Mesendoderm (in vitro differentiated cells): ENCODE data around the gene PKHD1.
"Not testable (repeated sequence)": the region's sequence is repeated elsewhere in the genome, so short reads cannot be mapped to it uniquely, and the experiment has no call there.

Source experiments
- DNase-seq: peaks from one replicate; pipeline ENCODE4 v3.0.0; 2013
- H2AK5ac ChIP-seq: 2 replicates; pipeline ENCODE4 v1.6.1; 2013; ENCODE audit warnings: low read length, inconsistent platforms
- H2BK120ac ChIP-seq: 2 replicates; pipeline ENCODE4 v1.6.1; 2013; ENCODE audit warnings: low read depth, mild to moderate bottlenecking, low read length, moderate library complexity, mixed read lengths
- H2BK15ac ChIP-seq: replicated peaks from 2 replicates; pipeline ENCODE4 v1.6.1; 2013; ENCODE audit warnings: low read depth, mild to moderate bottlenecking, moderate library complexity
- H2BK5ac ChIP-seq: 2 replicates; pipeline ENCODE4 v1.6.1; 2013; ENCODE audit warnings: low read length, inconsistent platforms
- H3K18ac ChIP-seq: 2 replicates; pipeline ENCODE4 v1.6.1; 2013; ENCODE audit warnings: mild to moderate bottlenecking, low read length, mixed read lengths
- H3K23ac ChIP-seq: one replicate; pipeline ENCODE4 v1.6.1; 2013; ENCODE audit warnings: low read length
- H3K27ac ChIP-seq: 2 replicates; pipeline ENCODE4 v1.5.1; 2013; ENCODE audit warnings: low read depth, mild to moderate bottlenecking, inconsistent platforms, low read length, moderate library complexity
- H3K27me3 ChIP-seq: 2 replicates; pipeline ENCODE4 v1.6.1; 2013; ENCODE audit warnings: low read length, control low read depth, mild to moderate bottlenecking, inconsistent platforms; ENCODE audit not compliant: insufficient read depth, poor library complexity
- H3K36me3 ChIP-seq: 2 replicates; pipeline ENCODE4 v1.6.1; 2013; ENCODE audit warnings: low read length, inconsistent platforms; ENCODE audit not compliant: control insufficient read depth, insufficient read depth
- H3K4ac ChIP-seq: one replicate; pipeline ENCODE4 v1.6.1; 2013; ENCODE audit warnings: low read depth, mild to moderate bottlenecking, low read length, moderate library complexity
- H3K4me1 ChIP-seq: 2 replicates; pipeline ENCODE4 v1.6.1; 2013; ENCODE audit warnings: low read depth, low read length, inconsistent platforms; ENCODE audit not compliant: control insufficient read depth
- H3K4me2 ChIP-seq: 2 replicates; pipeline ENCODE4 v1.6.1; 2013; ENCODE audit warnings: low read length
- H3K4me3 ChIP-seq: 2 replicates; pipeline ENCODE4 v1.5.1; 2013; ENCODE audit warnings: mild to moderate bottlenecking, low read length
- H3K56ac ChIP-seq: one replicate; pipeline ENCODE4 v1.6.1; 2013; ENCODE audit warnings: low read length
- H3K79me1 ChIP-seq: 2 replicates; pipeline ENCODE4 v1.6.1; 2013; ENCODE audit warnings: low read length, inconsistent platforms
- H3K79me2 ChIP-seq: 2 replicates; pipeline ENCODE4 v1.6.1; 2013; ENCODE audit warnings: mild to moderate bottlenecking, low read length; ENCODE audit not compliant: control insufficient read depth, insufficient read depth
- H3K9ac ChIP-seq: 2 replicates; pipeline ENCODE4 v1.6.1; 2013; ENCODE audit warnings: low read length, inconsistent platforms
- H4K5ac ChIP-seq: one replicate; pipeline ENCODE4 v1.6.1; 2013; ENCODE audit warnings: low read length
- H4K8ac ChIP-seq: one replicate; pipeline ENCODE4 v1.6.1; 2013; ENCODE audit warnings: low read depth, mild to moderate bottlenecking, control low read depth, low read length, moderate library complexity
- WGBS: extraction: QIAGEN DNeasy Blood & Tissue Kit; methylation state at CpG from one replicate; pipeline ENCODE4 v1.1.7; 2013; ENCODE audit warnings: low lambda C conversion rate, missing lambda C conversion rate; ENCODE audit not compliant: insufficient coverage; ENCODE audit errors: extremely low coverage; 5-methylcytosine and 5-hydroxymethylcytosine counted together

PKHD1 gene

GRCh38 chr6:51951924-51952323 lies 135.5 kb downstream of the PKHD1 start:
- Histone ChIP-seq H2AK5ac (no peak overlapping the region), H2BK120ac (no peak overlapping the region), H3K79me1 (no peaks in the 10 kb centered on the region), H3K27ac (no peak overlapping the region), H3K23ac (no peak overlapping the region), H4K5ac (no peak overlapping the region), H3K4me1 (no peaks in the 10 kb centered on the region), H3K79me2 (no peaks in the 10 kb centered on the region), H3K4me3 (no peak overlapping the region), H3K18ac (no peak overlapping the region), H3K4me2 (no peak overlapping the region), H3K9ac (no peak overlapping the region), H4K8ac (no peak overlapping the region), H2BK15ac (no peak overlapping the region), H3K36me3 (no peaks in the 10 kb centered on the region), H3K27me3 (no peaks in the 10 kb centered on the region), H3K4ac (no peak overlapping the region), H2BK5ac (no peak overlapping the region), H3K56ac (no peak overlapping the region)
- DNase-seq = no peak

- no peak overlapping the region for H3K18ac ChIP-seq
- no peak for DNase-seq
- H3K4me3 ChIP-seq = no peak overlapping the region
- H3K56ac ChIP-seq = no peak overlapping the region
- H2BK15ac ChIP-seq = no peak overlapping the region
- H3K27ac ChIP-seq = no peak overlapping the region
- no peak overlapping the region for H3K9ac ChIP-seq
- H2BK120ac ChIP-seq = no peak overlapping the region
- no peak overlapping the region for H4K8ac ChIP-seq
- H4K5ac ChIP-seq = peak overlapping the region; percentile 47
- no peak overlapping the region for H2BK5ac ChIP-seq
- no CpG with 5 or more reads among the region's 5 CpGs for WGBS
- H3K23ac ChIP-seq = no peak overlapping the region
- H3K4ac ChIP-seq = no peak overlapping the region
- no peak overlapping the region for H2AK5ac ChIP-seq
- no peaks in the 10 kb centered on the region for H3K79me1 ChIP-seq
- H3K36me3 ChIP-seq = no peaks in the 10 kb centered on the region
- no peaks in the 10 kb centered on the region for H3K79me2 ChIP-seq
- H3K4me2 ChIP-seq = no peak overlapping the region
- H3K4me1 ChIP-seq = no peaks in the 10 kb centered on the region
- H3K27me3 ChIP-seq = no peaks in the 10 kb centered on the region
Measured at GRCh38 chr6:51949526-51949925, 137.9 kb downstream of the PKHD1 start.

- not testable (repeated sequence) for H3K18ac ChIP-seq, H3K79me2 ChIP-seq, H3K4me1 ChIP-seq, H2BK5ac ChIP-seq, H3K27ac ChIP-seq, H4K8ac ChIP-seq, H3K56ac ChIP-seq, H3K23ac ChIP-seq, H3K9ac ChIP-seq, H3K79me1 ChIP-seq, H4K5ac ChIP-seq, H3K4ac ChIP-seq, H3K27me3 ChIP-seq, H3K36me3 ChIP-seq, H3K4me3 ChIP-seq, H2BK15ac ChIP-seq, H3K4me2 ChIP-seq, H2AK5ac ChIP-seq, H2BK120ac ChIP-seq
- WGBS = no CpG with 5 or more reads among the region's 2 CpGs
- DNase-seq = peak; percentile 75
Measured at GRCh38 chr6:51939695-51940094, 147.7 kb downstream of the PKHD1 start.

GRCh38 chr6:51936531-51937290 lies 150.7 kb downstream of the PKHD1 start:
- H3K79me2 ChIP-seq = no peaks in the 10 kb centered on the region
- H3K4me3 ChIP-seq = no peak overlapping the region

GRCh38 chr6:51934098-51934497 lies 153.3 kb downstream of the PKHD1 start:
- no peak overlapping the region for H3K4me3 ChIP-seq
- DNase-seq = peak; percentile 86
- H3K79me2 ChIP-seq = no peaks in the 10 kb centered on the region
- H2BK15ac ChIP-seq = no peak overlapping the region
- H3K4me1 ChIP-seq = peaks cover 3% of the 10 kb centered on the region
- no peak overlapping the region for H3K18ac ChIP-seq
- no peak overlapping the region for H2BK120ac ChIP-seq
- H4K8ac ChIP-seq = no peak overlapping the region
- no peak overlapping the region for H2AK5ac ChIP-seq
- H4K5ac ChIP-seq = no peak overlapping the region
- no peaks in the 10 kb centered on the region for H3K27me3 ChIP-seq
- H3K23ac ChIP-seq = no peak overlapping the region
- H3K56ac ChIP-seq = no peak overlapping the region
- H3K79me1 ChIP-seq = no peaks in the 10 kb centered on the region
- H3K9ac ChIP-seq = no peak overlapping the region
- H3K27ac ChIP-seq = no peak overlapping the region
- no peak overlapping the region for H3K4me2 ChIP-seq
- WGBS = no CpG with 5 or more reads among the region's 7 CpGs
- no peaks in the 10 kb centered on the region for H3K36me3 ChIP-seq
- H3K4ac ChIP-seq = no peak overlapping the region
- no peak overlapping the region for H2BK5ac ChIP-seq

More at GRCh38 chr6:51936531-51937290, 150.7 kb downstream of the PKHD1 start:
- no CpG with 5 or more reads among the region's 4 CpGs for WGBS
- no peaks in the 10 kb centered on the region for H3K27me3 ChIP-seq
- H3K56ac ChIP-seq = no peak overlapping the region
- H3K4me1 ChIP-seq = peaks cover 3% of the 10 kb centered on the region
- no peak overlapping the region for H2BK5ac ChIP-seq
- H3K23ac ChIP-seq = no peak overlapping the region
- H4K5ac ChIP-seq = no peak overlapping the region
- H2BK120ac ChIP-seq = peak overlapping the region; percentile 55
- H2AK5ac ChIP-seq = no peak overlapping the region
- no peak overlapping the region for H3K9ac ChIP-seq
- H3K4ac ChIP-seq = no peak overlapping the region
- H2BK15ac ChIP-seq = peak overlapping the region; percentile 65
- H3K18ac ChIP-seq = peak overlapping the region; percentile 39
- no peak overlapping the region for H3K4me2 ChIP-seq
- H3K79me1 ChIP-seq = no peaks in the 10 kb centered on the region
- peak overlapping the region; percentile 44 for H3K27ac ChIP-seq
- H4K8ac ChIP-seq = peak overlapping the region; percentile 86
- no peak for DNase-seq
- no peaks in the 10 kb centered on the region for H3K36me3 ChIP-seq

GRCh38 chr6:51932956-51933355 lies 154.5 kb downstream of the PKHD1 start:
- H3K23ac ChIP-seq = no peak overlapping the region
- H2BK15ac ChIP-seq = no peak overlapping the region
- no peaks in the 10 kb centered on the region for H3K36me3 ChIP-seq
- H3K4me1 ChIP-seq = peaks cover 4% of the 10 kb centered on the region
- no peaks in the 10 kb centered on the region for H3K79me1 ChIP-seq
- H3K27ac ChIP-seq = no peak overlapping the region
- no peaks in the 10 kb centered on the region for H3K79me2 ChIP-seq
- no peaks in the 10 kb centered on the region for H3K27me3 ChIP-seq
- no peak overlapping the region for H3K4me2 ChIP-seq
- H2BK5ac ChIP-seq = no peak overlapping the region
- no peak overlapping the region for H2AK5ac ChIP-seq
- H3K4ac ChIP-seq = no peak overlapping the region
- no peak overlapping the region for H3K9ac ChIP-seq
- no peak overlapping the region for H3K4me3 ChIP-seq
- H4K8ac ChIP-seq = no peak overlapping the region
- H4K5ac ChIP-seq = no peak overlapping the region
- H3K56ac ChIP-seq = no peak overlapping the region
- DNase-seq = no peak
- no peak overlapping the region for H3K18ac ChIP-seq
- no peak overlapping the region for H2BK120ac ChIP-seq
